ENCODE data around the gene NCOA5. TPM values are rescaled to one million over a fixed set of nuclear protein-coding genes. Genes with fewer than 3 reads are reported as not detected.
A peak's percentile ranks its signal among the peaks of the same experiment; 100 is the strongest.

The NCOA5 gene
- total RNA-seq, 1 donor, result 18.6 TPM

- peak overlapping the region; percentile 72 for H3K4me3 ChIP-seq (ENCODE audit: low read depth, low read length)
- peak; percentile 41 for DNase-seq (ENCODE audit: low read depth)
- TF ChIP-seq CTCF (IDR thresholded peaks at IDR 0.05; ENCODE audit: insufficient read depth, low read depth, low read length), result no peak
Observed at GRCh38 chr20:46089167-46089416, 670 bp downstream of the NCOA5 start.

- peak; percentile 36 for DNase-seq (ENCODE audit: low read depth)
- no peak for TF ChIP-seq CTCF (IDR thresholded peaks at IDR 0.05; ENCODE audit: insufficient read depth, low read depth, low read length)
- H3K4me3 ChIP-seq (ENCODE audit: low read depth, low read length), result peak overlapping the region; percentile 72
Observed at GRCh38 chr20:46088409-46089166, 1.2 kb downstream of the NCOA5 start.

DNA sequence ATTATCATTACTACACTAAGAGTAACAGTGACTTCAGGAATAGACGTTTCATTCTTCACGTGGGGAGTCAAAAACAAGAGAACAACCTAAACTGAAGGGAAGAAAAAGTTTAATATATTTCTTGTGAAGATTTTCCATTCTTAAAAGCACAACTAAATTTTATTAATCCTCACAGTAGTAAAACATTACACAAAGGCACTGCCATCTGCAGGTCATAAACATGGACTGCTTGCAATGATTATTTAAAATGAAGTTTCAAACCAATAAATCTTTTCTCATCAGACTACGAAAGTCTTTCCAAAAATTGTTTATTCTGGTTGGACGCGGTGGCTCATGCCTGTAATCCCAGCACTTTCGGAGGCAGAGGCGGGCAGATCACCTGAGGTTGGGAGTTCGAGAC lies 2.6 kb downstream of the NCOA5 start:
- no peak overlapping the region for H3K4me3 ChIP-seq (ENCODE audit: low read depth, low read length)
- TF ChIP-seq CTCF (IDR thresholded peaks at IDR 0.05; ENCODE audit: insufficient read depth, low read depth, low read length), result peak; percentile 38
- peak; percentile 32 for DNase-seq (ENCODE audit: low read depth)

DNA sequence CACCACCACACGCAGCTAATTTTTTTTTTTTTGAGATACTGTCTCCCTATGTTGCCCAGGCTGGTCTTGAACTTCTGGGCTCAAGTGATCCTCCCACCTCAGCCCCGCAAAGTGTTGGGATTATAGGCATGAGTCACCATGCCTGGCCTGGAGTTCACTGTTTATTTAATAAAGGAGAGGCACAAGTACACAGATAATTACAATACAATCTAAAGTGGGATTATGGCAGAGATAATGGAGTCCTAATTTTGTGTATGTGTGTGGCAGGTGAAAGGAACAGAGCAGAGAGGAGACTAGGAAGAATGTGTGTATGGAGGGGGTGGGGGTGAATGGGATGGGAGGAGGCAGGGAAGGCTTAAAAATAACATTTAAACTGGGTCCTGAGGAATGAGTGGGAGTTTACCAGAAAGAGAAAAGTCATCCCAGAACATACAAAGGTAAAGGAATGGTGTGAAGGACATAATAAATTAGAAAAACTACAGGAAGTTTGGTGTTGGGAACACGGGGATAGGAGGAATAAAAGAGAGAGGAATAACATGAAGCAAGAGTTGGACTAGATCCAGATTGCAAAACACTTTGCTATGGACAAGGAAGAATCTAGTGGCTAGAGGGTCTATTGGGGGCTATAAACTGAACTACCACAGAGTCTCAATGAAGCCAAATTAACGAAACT lies 4.4 kb downstream of the NCOA5 start:
- no peak for TF ChIP-seq CTCF (IDR thresholded peaks at IDR 0.05; ENCODE audit: insufficient read depth, low read depth, low read length)

GRCh38 chr20:46084805-46085178 lies 5.0 kb downstream of the NCOA5 start:
- no peak overlapping the region for H3K4me3 ChIP-seq (ENCODE audit: low read depth, low read length)
- TF ChIP-seq CTCF (IDR thresholded peaks at IDR 0.05; ENCODE audit: insufficient read depth, low read depth, low read length), result no peak
- DNase-seq (ENCODE audit: low read depth), result no peak

More for the DNA sequence above, 4.4 kb downstream of the NCOA5 start:
- no peak overlapping the region for H3K4me3 ChIP-seq (ENCODE audit: low read depth, low read length)
- peak; percentile 72 for DNase-seq (ENCODE audit: low read depth)

DNA sequence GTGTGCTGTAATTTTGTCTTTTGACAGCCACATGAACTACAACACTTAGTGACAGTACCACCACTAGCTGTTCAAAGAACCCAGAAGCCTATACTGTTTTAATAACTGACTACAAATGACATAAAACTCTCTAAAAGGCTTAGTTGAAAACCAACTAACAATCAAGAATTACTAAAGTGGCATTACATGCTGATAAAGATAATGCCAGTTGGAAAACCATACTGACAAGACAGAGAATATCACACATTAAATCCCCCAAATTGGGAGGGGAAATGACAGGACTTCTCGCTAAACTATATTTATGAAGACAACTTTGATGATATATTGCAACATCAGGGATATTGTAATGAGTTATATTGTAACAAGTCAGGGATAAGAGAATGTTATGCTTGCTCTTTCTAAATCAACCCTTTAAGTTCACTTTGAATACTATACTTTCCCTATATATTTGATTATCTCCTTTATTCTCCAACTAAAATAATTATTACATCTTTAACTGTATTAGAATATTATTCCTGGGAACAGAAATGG lies 6.2 kb downstream of the NCOA5 start:
- TF ChIP-seq CTCF (IDR thresholded peaks at IDR 0.05; ENCODE audit: insufficient read depth, low read depth, low read length), result no peak
- no peak for DNase-seq (ENCODE audit: low read depth)

More for the DNA sequence above, 6.2 kb downstream of the NCOA5 start:
- no peak overlapping the region for H3K4me3 ChIP-seq (ENCODE audit: low read depth, low read length)

All from fibroblast of villous mesenchyme (primary cell).